ENCODE measurements around the gene FSTL1.

The FSTL1 gene

GRCh38 chr3:120450600-120451271, at the start of gene FSTL1:
Gene FSTL1 (minus strand): TSS chr3:120450992. CDS start chr3:120450746, 246 bp downstream.
- DNase-seq, result no peak

- DNase-seq, result no peak
Measured at GRCh38 chr3:120498556-120499346, 48.0 kb upstream of the FSTL1 start.

GRCh38 chr3:120497818-120498217, 47.0 kb upstream of the FSTL1 start:
- DNase-seq, result no peak

GRCh38 chr3:120497336-120497735, 46.5 kb upstream of the FSTL1 start:
- no peak for DNase-seq

- no peak for DNase-seq
Measured at GRCh38 chr3:120496278-120497002, 45.6 kb upstream of the FSTL1 start.

GRCh38 chr3:120495809-120496208, 45.0 kb upstream of the FSTL1 start:
- DNase-seq, result no peak

- no peak for DNase-seq
Measured at GRCh38 chr3:120492103-120492502, 41.3 kb upstream of the FSTL1 start.

- no peak for DNase-seq
Measured at GRCh38 chr3:120489421-120489820, 38.6 kb upstream of the FSTL1 start.

- DNase-seq, result no peak
Measured at GRCh38 chr3:120488296-120488695, 37.5 kb upstream of the FSTL1 start.

- DNase-seq, result no peak
Measured at GRCh38 chr3:120487191-120487650, 36.4 kb upstream of the FSTL1 start.

GRCh38 chr3:120481081-120481480, 30.3 kb upstream of the FSTL1 start:
- DNase-seq, result no peak

GRCh38 chr3:120477781-120478180, 27.0 kb upstream of the FSTL1 start:
- DNase-seq, result no peak

- DNase-seq, result no peak
Measured at GRCh38 chr3:120475722-120476377, 25.1 kb upstream of the FSTL1 start.

GRCh38 chr3:120473896-120474675, 23.3 kb upstream of the FSTL1 start:
- no peak for DNase-seq

GRCh38 chr3:120473389-120473788, 22.6 kb upstream of the FSTL1 start:
- DNase-seq, result no peak

GRCh38 chr3:120472121-120472844, 21.5 kb upstream of the FSTL1 start:
- DNase-seq, result no peak

GRCh38 chr3:120471643-120472042, 20.9 kb upstream of the FSTL1 start:
- no peak for DNase-seq

GRCh38 chr3:120470870-120471269, 20.1 kb upstream of the FSTL1 start:
- DNase-seq, result no peak

GRCh38 chr3:120469882-120470301, 19.1 kb upstream of the FSTL1 start:
- no peak for DNase-seq

- DNase-seq, result no peak
Measured at GRCh38 chr3:120469440-120469839, 18.6 kb upstream of the FSTL1 start.

- DNase-seq, result no peak
Measured at GRCh38 chr3:120468635-120469295, 18.0 kb upstream of the FSTL1 start.

All from SHP77 treated with DMSO at 0.1 percent for 48 hours (cell line).